Osteocyte (in vitro differentiated cells): ENCODE data around the gene DDX39A. TPM values are rescaled to one million over a fixed set of nuclear protein-coding genes. Genes with fewer than 3 reads are reported as not detected.
"Not testable (repeated sequence)": the region's sequence is repeated elsewhere in the genome, so short reads cannot be mapped to it uniquely, and the experiment has no call there.

ENCODE experiments used
- DNase-seq: peaks from one replicate; pipeline ENCODE4 v3.0.0; 2021; ENCODE audit warnings: mixed read lengths; ENCODE audit not compliant: unreplicated experiment; ENCODE audit errors: extremely low spot score
- H3K27ac Mint-ChIP-seq: one replicate; pipeline ENCODE4 v1.8.0; 2021; ENCODE audit warnings: mild to moderate bottlenecking, mixed read lengths; ENCODE audit not compliant: unreplicated experiment
- H3K27me3 Mint-ChIP-seq: one replicate; pipeline ENCODE4 v1.8.0; 2021; ENCODE audit warnings: mixed read lengths; ENCODE audit not compliant: unreplicated experiment
- H3K36me3 Mint-ChIP-seq: one replicate; pipeline ENCODE4 v1.8.0; 2021; ENCODE audit warnings: mixed read lengths; ENCODE audit not compliant: unreplicated experiment
- H3K4me1 Mint-ChIP-seq: one replicate; pipeline ENCODE4 v1.8.0; 2021; ENCODE audit warnings: mixed read lengths; ENCODE audit not compliant: unreplicated experiment
- H3K4me3 Mint-ChIP-seq: one replicate; pipeline ENCODE4 v1.8.0; 2021; ENCODE audit warnings: mild to moderate bottlenecking, moderate library complexity, mixed read lengths; ENCODE audit not compliant: unreplicated experiment
- H3K9me3 Mint-ChIP-seq: one replicate; pipeline ENCODE4 v1.8.0; 2021; ENCODE audit warnings: mixed read lengths; ENCODE audit not compliant: unreplicated experiment
- CTCF ChIP-seq: fragments of 200-600 bp; sonication (generic); IDR thresholded peaks from 2 replicates; pipeline ENCODE4 v1.5.0; 2021; ENCODE audit warnings: antibody characterized with exemption, mild to moderate bottlenecking, moderate library complexity
- total RNA-seq: library from RNA; stranded (reverse); gene quantifications from 2 replicates; pipeline ENCODE4 v1.2.1, GENCODE V29; 2021

The DDX39A gene
- total RNA-seq, 1 donor from 2014 or later, result 71.0 TPM

- no peak overlapping the region for H3K4me3 Mint-ChIP-seq
These were observed 41.8 kb upstream of the DDX39A start for GRCh38 chr19:14460935-14461334.

GRCh38 chr19:14459703-14460102 is 40.6 kb upstream of the DDX39A start:
- Mint-ChIP-seq H3K36me3 (peaks cover 45% of the 10 kb centered on the region), H3K9me3 (no peaks in the 10 kb centered on the region), H3K4me3 (no peak overlapping the region), H3K27ac (no peak overlapping the region), H3K27me3 (no peaks in the 10 kb centered on the region), H3K4me1 (no peaks in the 10 kb centered on the region)
- DNase-seq, result no peak
- no peak for TF ChIP-seq CTCF

More at GRCh38 chr19:14460935-14461334, 41.8 kb upstream of the DDX39A start:
- DNase-seq, result no peak
- Mint-ChIP-seq H3K27ac (no peak overlapping the region), H3K27me3 (no peaks in the 10 kb centered on the region), H3K4me1 (no peaks in the 10 kb centered on the region), H3K36me3 (peaks cover 47% of the 10 kb centered on the region), H3K9me3 (no peaks in the 10 kb centered on the region)
- no peak for TF ChIP-seq CTCF

- not testable (repeated sequence) for H3K9me3 Mint-ChIP-seq, H3K27ac Mint-ChIP-seq, H3K4me1 Mint-ChIP-seq, DNase-seq, H3K27me3 Mint-ChIP-seq, H3K4me3 Mint-ChIP-seq
- peaks cover 37% of the 10 kb centered on the region for H3K36me3 Mint-ChIP-seq
These were observed 33.2 kb upstream of the DDX39A start for GRCh38 chr19:14452303-14452702.

- no peaks in the 10 kb centered on the region for H3K27me3 Mint-ChIP-seq
- no peak for DNase-seq
- no peak overlapping the region for H3K27ac Mint-ChIP-seq
- no peaks in the 10 kb centered on the region for H3K4me1 Mint-ChIP-seq
- no peaks in the 10 kb centered on the region for H3K9me3 Mint-ChIP-seq
- no peak overlapping the region for H3K4me3 Mint-ChIP-seq
- TF ChIP-seq CTCF, result no peak
- peaks cover 43% of the 10 kb centered on the region for H3K36me3 Mint-ChIP-seq
These were observed 31.7 kb upstream of the DDX39A start for GRCh38 chr19:14450876-14451275.

- peaks cover 41% of the 10 kb centered on the region for H3K36me3 Mint-ChIP-seq
- DNase-seq, result no peak
- no peak overlapping the region for H3K27ac Mint-ChIP-seq
- no peaks in the 10 kb centered on the region for H3K4me1 Mint-ChIP-seq
- no peaks in the 10 kb centered on the region for H3K9me3 Mint-ChIP-seq
- no peaks in the 10 kb centered on the region for H3K27me3 Mint-ChIP-seq
- TF ChIP-seq CTCF, result no peak
- H3K4me3 Mint-ChIP-seq, result no peak overlapping the region
These were observed 31.2 kb upstream of the DDX39A start for GRCh38 chr19:14450168-14450874.
